Stimulated activated memory B cell treated with anti-CD40 and anti-IgM and Interleukin-4, amounts not matched to agents 10 μg/mL and 1 μg/mL and 100 μg/mL, for 72 hours (primary cell): ENCODE results near the gene IGSF6.
"Not testable (repeated sequence)": the region's sequence is repeated elsewhere in the genome, so short reads cannot be mapped to it uniquely, and the experiment has no call there.

Experiments
- ATAC-seq: fragments of 150-1000 bp; cut with Tn5 transposase; 2 replicates; pipeline ENCODE4 v1.10.0; 2021
- H3K27ac Mint-ChIP-seq: one replicate; pipeline ENCODE4 v1.8.0; 2022; ENCODE audit warnings: mild to moderate bottlenecking, mixed read lengths
- H3K27me3 Mint-ChIP-seq: one replicate; pipeline ENCODE4 v1.8.0; 2022; ENCODE audit warnings: mixed read lengths
- H3K36me3 Mint-ChIP-seq: one replicate; pipeline ENCODE4 v1.8.0; 2022; ENCODE audit warnings: mixed read lengths
- H3K4me1 Mint-ChIP-seq: one replicate; pipeline ENCODE4 v1.8.0; 2022; ENCODE audit warnings: mixed read lengths
- H3K4me3 Mint-ChIP-seq: one replicate; pipeline ENCODE4 v1.8.0; 2022; ENCODE audit warnings: mild to moderate bottlenecking, moderate library complexity, mixed read lengths
- H3K9me3 Mint-ChIP-seq: one replicate; pipeline ENCODE4 v1.8.0; 2022; ENCODE audit warnings: mixed read lengths

Gene IGSF6

GRCh38 chr16:21605848-21606247 is 46.6 kb downstream of the IGSF6 start:
- not testable (repeated sequence) for H3K4me3 Mint-ChIP-seq, H3K36me3 Mint-ChIP-seq, H3K27ac Mint-ChIP-seq, H3K9me3 Mint-ChIP-seq, H3K27me3 Mint-ChIP-seq, ATAC-seq
- H3K4me1 Mint-ChIP-seq, result peaks cover 53% of the 10 kb centered on the region

DNA sequence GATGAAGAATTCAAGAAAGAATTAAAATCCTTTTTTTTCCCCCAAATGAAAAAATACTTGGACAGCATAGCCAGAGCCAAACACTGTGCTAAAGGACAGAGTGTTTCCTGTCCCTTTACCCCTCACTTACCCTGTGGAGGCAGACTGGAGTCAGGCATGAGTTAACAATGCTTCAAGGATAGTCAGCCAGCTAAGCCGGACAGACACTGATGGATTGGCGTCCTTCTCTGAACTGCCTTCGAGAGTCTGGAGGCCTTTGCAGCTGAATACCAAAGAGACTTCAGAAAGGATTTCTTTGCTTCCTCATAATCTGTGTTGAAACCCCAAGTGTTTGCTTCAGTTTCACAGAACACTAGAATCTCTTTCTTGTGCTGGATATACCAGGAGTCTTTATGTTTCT is 48.5 kb downstream of the IGSF6 start:
- Mint-ChIP-seq H3K4me3 (no peak overlapping the region), H3K36me3 (no peaks in the 10 kb centered on the region), H3K4me1 (peaks cover 46% of the 10 kb centered on the region), H3K9me3 (no peaks in the 10 kb centered on the region), H3K27ac (no peak overlapping the region), H3K27me3 (no peaks in the 10 kb centered on the region)
- ATAC-seq, result no peak

- Mint-ChIP-seq H3K4me1 (peaks cover 47% of the 10 kb centered on the region), H3K27me3 (no peaks in the 10 kb centered on the region), H3K9me3 (no peaks in the 10 kb centered on the region), H3K36me3 (no peaks in the 10 kb centered on the region), H3K4me3 (no peak overlapping the region), H3K27ac (no peak overlapping the region)
- no peak for ATAC-seq
Measured at GRCh38 chr16:21602785-21603184, 49.6 kb downstream of the IGSF6 start.

DNA sequence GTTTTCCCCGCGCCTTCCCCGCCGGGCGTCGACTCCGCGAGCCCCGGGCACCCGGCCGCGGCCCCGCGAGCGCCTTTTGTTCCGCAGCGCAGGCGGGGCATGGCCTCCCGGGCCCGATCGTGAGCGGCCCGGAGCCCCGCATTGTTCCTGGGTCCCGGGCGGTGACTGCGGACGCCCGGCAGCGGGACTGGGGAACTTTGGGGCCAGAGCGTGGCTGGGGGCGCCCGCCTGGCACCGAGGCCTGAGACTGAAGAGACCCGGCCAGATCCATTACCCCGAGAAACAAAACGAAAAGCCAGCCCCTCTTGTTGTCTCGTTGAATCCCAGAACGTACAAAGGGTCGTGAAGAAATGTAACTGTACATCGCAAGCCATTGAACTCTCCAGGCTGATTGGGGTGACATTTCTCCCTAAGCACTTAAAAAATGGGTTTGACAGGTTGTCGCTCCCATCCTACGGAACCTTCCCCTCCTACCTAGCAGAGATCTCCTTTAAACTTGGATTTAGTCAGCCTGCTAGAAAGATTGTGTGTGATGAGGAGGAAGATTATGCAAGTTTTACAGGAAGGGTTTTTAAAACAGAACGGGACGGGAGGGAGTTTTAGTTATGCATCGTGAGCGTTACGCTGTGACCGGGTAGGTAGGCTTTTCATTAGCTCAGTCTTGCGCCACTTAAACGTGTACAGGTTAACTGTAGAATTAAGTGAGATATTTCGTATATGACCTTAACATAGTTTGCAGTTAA is 52.2 kb downstream of the IGSF6 start:
- H3K27me3 Mint-ChIP-seq, result no peaks in the 10 kb centered on the region
- peaks cover 44% of the 10 kb centered on the region for H3K4me1 Mint-ChIP-seq
- H3K27ac Mint-ChIP-seq, result peak overlapping the region; percentile 90
- H3K4me3 Mint-ChIP-seq, result peak overlapping the region; percentile 90
- ATAC-seq, result peak; percentile 49
- H3K36me3 Mint-ChIP-seq, result no peaks in the 10 kb centered on the region
- no peaks in the 10 kb centered on the region for H3K9me3 Mint-ChIP-seq

- no peaks in the 10 kb centered on the region for H3K27me3 Mint-ChIP-seq
- H3K27ac Mint-ChIP-seq, result peak within 1 kb of the TSS; percentile 90
- H3K4me1 Mint-ChIP-seq, result peaks cover 41% of the 10 kb centered on the region
- no peaks in the 10 kb centered on the region for H3K36me3 Mint-ChIP-seq
- ATAC-seq, result peak; percentile 96
- peak within 1 kb of the TSS; percentile 90 for H3K4me3 Mint-ChIP-seq
- no peaks in the 10 kb centered on the region for H3K9me3 Mint-ChIP-seq
Measured at GRCh38 chr16:21599122-21600030, 53.0 kb downstream of the IGSF6 start, which contains the start of gene METTL9. Gene METTL9, plus strand, starts transcription at chr16:21599577. Its CDS starts 157 bp downstream, at chr16:21599734.

DNA sequence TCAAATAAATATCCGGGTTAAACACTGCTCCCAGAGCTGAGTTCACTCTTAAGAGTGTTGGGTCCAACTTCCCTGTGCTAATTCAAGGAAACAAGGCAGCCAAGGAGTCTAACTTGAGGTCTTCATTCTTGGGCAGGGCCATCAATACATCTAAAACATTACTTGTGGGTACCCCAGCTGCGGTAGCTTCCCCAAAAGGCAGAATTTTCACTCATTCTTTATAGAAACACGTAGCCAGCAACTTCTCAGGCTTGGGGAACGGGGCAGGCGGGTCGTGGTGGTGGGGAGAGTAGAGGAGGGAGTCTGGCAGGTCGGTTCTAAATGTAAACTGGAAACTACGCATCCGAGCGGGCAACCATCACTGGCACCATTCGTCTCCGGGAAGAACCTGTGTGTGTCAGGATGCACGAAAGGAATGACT is 53.7 kb downstream of the IGSF6 start:
- H3K27ac Mint-ChIP-seq, result peak overlapping the region; percentile 90
- peak; percentile 1 for ATAC-seq
- H3K4me1 Mint-ChIP-seq, result peaks cover 35% of the 10 kb centered on the region

DNA sequence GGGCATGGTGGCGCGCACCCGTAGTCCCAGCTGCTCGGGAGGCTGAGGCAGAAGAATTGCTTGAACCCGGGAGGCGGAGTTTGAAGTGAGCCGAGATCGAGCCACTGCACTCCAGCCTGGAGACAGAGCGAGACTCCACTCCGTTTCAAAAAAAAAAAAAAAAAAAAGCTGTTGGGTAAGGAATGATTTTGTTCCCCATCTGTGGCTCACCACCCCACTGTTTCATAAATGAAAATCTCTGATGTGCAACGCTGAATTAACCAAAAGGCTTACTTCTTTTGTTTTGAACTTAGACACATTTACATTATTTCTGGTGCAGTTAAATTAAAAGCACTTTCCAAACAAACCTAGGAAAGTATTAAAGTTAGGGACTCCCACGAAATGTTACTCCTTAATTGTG is 54.2 kb downstream of the IGSF6 start:
- Mint-ChIP-seq H3K9me3 (no peaks in the 10 kb centered on the region), H3K27me3 (no peaks in the 10 kb centered on the region), H3K36me3 (no peaks in the 10 kb centered on the region), H3K4me3 (peak overlapping the region; percentile 85), H3K27ac (peak overlapping the region; percentile 90), H3K4me1 (peaks cover 35% of the 10 kb centered on the region)
- no peak for ATAC-seq

More for the DNA sequence above, 53.7 kb downstream of the IGSF6 start:
- H3K27me3 Mint-ChIP-seq, result no peaks in the 10 kb centered on the region
- no peaks in the 10 kb centered on the region for H3K9me3 Mint-ChIP-seq
- H3K4me3 Mint-ChIP-seq, result peak overlapping the region; percentile 85
- no peaks in the 10 kb centered on the region for H3K36me3 Mint-ChIP-seq

- Mint-ChIP-seq H3K4me3 (peak overlapping the region; percentile 71), H3K9me3 (no peaks in the 10 kb centered on the region), H3K27me3 (no peaks in the 10 kb centered on the region), H3K4me1 (peaks cover 35% of the 10 kb centered on the region), H3K27ac (peak overlapping the region; percentile 44), H3K36me3 (no peaks in the 10 kb centered on the region)
- no peak for ATAC-seq
Measured at GRCh38 chr16:21597561-21598030, 54.8 kb downstream of the IGSF6 start.

- H3K27ac Mint-ChIP-seq, result no peak overlapping the region
- H3K9me3 Mint-ChIP-seq, result no peaks in the 10 kb centered on the region
- no peak overlapping the region for H3K4me3 Mint-ChIP-seq
- H3K27me3 Mint-ChIP-seq, result no peaks in the 10 kb centered on the region
- H3K36me3 Mint-ChIP-seq, result no peaks in the 10 kb centered on the region
- ATAC-seq, result no peak
- peaks cover 20% of the 10 kb centered on the region for H3K4me1 Mint-ChIP-seq
Measured at GRCh38 chr16:21593530-21594289, 58.7 kb downstream of the IGSF6 start.

DNA sequence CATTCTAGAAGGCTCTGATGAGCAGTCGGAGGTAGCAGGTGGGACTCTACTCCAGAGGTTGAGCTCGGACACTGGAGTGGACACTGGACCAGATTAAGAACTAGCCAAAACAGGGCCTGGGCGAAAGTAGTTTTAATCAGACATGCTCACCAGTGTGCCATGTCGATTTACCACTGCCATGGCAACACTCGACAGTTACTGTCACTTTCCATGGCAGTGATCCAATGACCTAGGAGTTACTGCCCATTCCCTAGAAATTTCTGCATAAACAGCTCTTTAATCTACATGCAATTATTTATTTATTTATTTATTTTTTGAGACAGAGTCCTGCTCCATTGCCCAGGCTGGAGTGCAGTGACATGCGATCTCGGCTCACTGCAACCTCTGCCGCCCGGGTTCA is 60.2 kb downstream of the IGSF6 start:
- no peak for ATAC-seq
- Mint-ChIP-seq H3K4me3 (no peak overlapping the region), H3K27me3 (no peaks in the 10 kb centered on the region), H3K36me3 (no peaks in the 10 kb centered on the region), H3K27ac (no peak overlapping the region), H3K9me3 (no peaks in the 10 kb centered on the region), H3K4me1 (peaks cover 10% of the 10 kb centered on the region)

DNA sequence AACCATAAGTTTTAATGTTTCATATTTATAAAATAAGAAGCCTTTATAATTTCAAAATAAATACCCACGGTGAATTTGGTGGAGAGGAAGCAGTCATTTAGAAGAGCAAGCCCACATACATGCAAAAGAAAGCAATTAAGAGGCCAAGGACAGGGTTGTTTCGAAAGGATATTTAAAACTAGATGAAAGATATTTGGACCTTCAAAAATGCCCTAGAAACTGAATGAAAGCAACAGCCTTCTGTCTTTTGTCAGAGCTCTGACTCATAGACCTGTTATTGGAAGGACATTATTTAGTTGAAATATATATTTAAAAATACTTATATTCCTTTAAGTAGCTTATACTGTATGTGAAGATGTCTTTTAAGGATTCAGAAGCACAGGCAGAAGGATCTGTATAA is 61.6 kb downstream of the IGSF6 start:
- H3K27ac Mint-ChIP-seq, result no peak overlapping the region
- no peaks in the 10 kb centered on the region for H3K27me3 Mint-ChIP-seq
- H3K36me3 Mint-ChIP-seq, result no peaks in the 10 kb centered on the region
- H3K4me3 Mint-ChIP-seq, result no peak overlapping the region
- no peaks in the 10 kb centered on the region for H3K9me3 Mint-ChIP-seq
- ATAC-seq, result no peak
- peaks cover 10% of the 10 kb centered on the region for H3K4me1 Mint-ChIP-seq

GRCh38 chr16:21590287-21590686 is 62.1 kb downstream of the IGSF6 start:
- Mint-ChIP-seq H3K27ac (peak overlapping the region; percentile 37), H3K4me1 (peaks cover 10% of the 10 kb centered on the region), H3K27me3 (no peaks in the 10 kb centered on the region), H3K36me3 (no peaks in the 10 kb centered on the region), H3K4me3 (no peak overlapping the region), H3K9me3 (no peaks in the 10 kb centered on the region)
- ATAC-seq, result no peak

- H3K27ac Mint-ChIP-seq, result peak overlapping the region; percentile 37
- H3K9me3 Mint-ChIP-seq, result no peaks in the 10 kb centered on the region
- H3K4me1 Mint-ChIP-seq, result peaks cover 10% of the 10 kb centered on the region
- H3K36me3 Mint-ChIP-seq, result no peaks in the 10 kb centered on the region
- H3K4me3 Mint-ChIP-seq, result no peak overlapping the region
- no peak for ATAC-seq
- no peaks in the 10 kb centered on the region for H3K27me3 Mint-ChIP-seq
Measured at GRCh38 chr16:21589551-21589950, 62.9 kb downstream of the IGSF6 start.
